ENCODE results near the gene MRPL16.
"Not testable (repeated sequence)": the region's sequence is repeated elsewhere in the genome, so short reads cannot be mapped to it uniquely, and the experiment has no call there.

MRPL16 gene

DNA sequence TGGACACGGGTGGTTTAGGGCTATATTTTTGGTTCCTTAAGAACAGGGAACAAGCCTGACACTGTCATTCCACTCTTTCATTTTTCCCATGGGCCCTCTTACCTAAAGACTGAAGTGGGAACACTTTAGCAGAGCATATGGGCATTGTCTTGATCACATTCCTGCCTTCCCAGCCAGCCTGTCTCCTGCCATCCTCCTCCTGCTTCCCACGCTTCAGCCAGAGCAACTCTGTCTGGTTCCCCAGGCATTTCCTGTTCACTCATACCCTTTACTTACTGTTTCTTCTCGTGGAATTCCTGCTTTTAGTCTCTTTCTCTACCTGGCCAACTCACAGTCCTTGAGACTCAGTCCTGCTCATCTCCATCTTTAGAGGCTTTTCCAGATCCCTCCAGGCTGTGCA is 22.8 kb downstream of the MRPL16 start:
- H3K36me3 ChIP-seq (ENCODE audit: insufficient read depth, low read length): no peaks in the 10 kb centered on the region
- ATAC-seq (ENCODE audit: insufficient read depth, low read depth): no peak
- no peak for DNase-seq
- no peak overlapping the region for H3K9ac ChIP-seq (ENCODE audit: low read depth, low read length)
- no peaks in the 10 kb centered on the region for H3K79me2 ChIP-seq (ENCODE audit: insufficient read depth, low read length)
- peaks cover 4% of the 10 kb centered on the region; the same call in 1 of the 2 replicates for H3K4me1 ChIP-seq (ENCODE audit: insufficient read depth, low read length)
- H3K4me2 ChIP-seq (ENCODE audit: insufficient read depth, low read length): no peak overlapping the region
- no peaks in the 10 kb centered on the region for H4K20me1 ChIP-seq (ENCODE audit: insufficient read depth, low read length)
- no peak for TF ChIP-seq EZH2 (IDR thresholded peaks at IDR 0.05; ENCODE audit: borderline replicate concordance, low read depth, low read length, severe bottlenecking)
- TF ChIP-seq, protein P1, sequence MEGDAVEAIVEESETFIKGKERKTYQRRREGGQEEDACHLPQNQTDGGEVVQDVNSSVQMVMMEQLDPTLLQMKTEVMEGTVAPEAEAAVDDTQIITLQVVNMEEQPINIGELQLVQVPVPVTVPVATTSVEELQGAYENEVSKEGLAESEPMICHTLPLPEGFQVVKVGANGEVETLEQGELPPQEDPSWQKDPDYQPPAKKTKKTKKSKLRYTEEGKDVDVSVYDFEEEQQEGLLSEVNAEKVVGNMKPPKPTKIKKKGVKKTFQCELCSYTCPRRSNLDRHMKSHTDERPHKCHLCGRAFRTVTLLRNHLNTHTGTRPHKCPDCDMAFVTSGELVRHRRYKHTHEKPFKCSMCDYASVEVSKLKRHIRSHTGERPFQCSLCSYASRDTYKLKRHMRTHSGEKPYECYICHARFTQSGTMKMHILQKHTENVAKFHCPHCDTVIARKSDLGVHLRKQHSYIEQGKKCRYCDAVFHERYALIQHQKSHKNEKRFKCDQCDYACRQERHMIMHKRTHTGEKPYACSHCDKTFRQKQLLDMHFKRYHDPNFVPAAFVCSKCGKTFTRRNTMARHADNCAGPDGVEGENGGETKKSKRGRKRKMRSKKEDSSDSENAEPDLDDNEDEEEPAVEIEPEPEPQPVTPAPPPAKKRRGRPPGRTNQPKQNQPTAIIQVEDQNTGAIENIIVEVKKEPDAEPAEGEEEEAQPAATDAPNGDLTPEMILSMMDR (IDR thresholded peaks at IDR 0.05; ENCODE audit: borderline replicate concordance, extremely low read depth, low read length, poor library complexity, severe bottlenecking): no peak
- H2AFZ ChIP-seq (ENCODE audit: low read depth, low read length): no peak overlapping the region
- H3K27me3 ChIP-seq (ENCODE audit: insufficient read depth, low read length, poor library complexity): no peaks in the 10 kb centered on the region
- H3K4me3 ChIP-seq (ENCODE audit: low read depth in 1 of 2, low read length in 2 of 2): no peak overlapping the region
- no peaks in the 10 kb centered on the region for H3K9me3 ChIP-seq (ENCODE audit: insufficient read depth, low read length, severe bottlenecking)
- no peak overlapping the region for H3K27ac ChIP-seq (ENCODE audit: low read length)

DNA sequence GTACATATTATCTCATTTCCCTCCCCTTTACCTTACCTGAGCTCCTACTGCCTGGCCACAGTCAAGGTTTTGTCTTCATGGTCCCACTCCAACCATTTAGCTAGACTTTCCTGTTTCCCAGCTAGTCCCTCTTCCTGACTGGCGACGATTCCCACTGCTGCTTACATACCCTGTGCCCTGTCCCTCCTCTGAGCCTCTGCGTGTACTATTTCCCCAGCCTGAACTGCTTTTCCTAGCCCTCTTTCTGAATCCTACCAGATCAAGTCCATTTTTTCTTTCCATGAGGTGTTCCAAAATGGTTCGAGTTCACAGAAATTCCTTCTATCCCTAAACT is 23.4 kb downstream of the MRPL16 start:
- DNase-seq (no peak), ATAC-seq (ENCODE audit: insufficient read depth, low read depth) (no peak)
- Histone ChIP-seq H4K20me1 (ENCODE audit: insufficient read depth, low read length) (no peaks in the 10 kb centered on the region), H3K9ac (ENCODE audit: low read depth, low read length) (no peak overlapping the region), H3K9me3 (ENCODE audit: insufficient read depth, low read length, severe bottlenecking) (no peaks in the 10 kb centered on the region), H2AFZ (ENCODE audit: low read depth, low read length) (no peak overlapping the region), H3K27ac (ENCODE audit: low read length) (no peak overlapping the region), H3K4me2 (ENCODE audit: insufficient read depth, low read length) (no peak overlapping the region), H3K36me3 (ENCODE audit: insufficient read depth, low read length) (no peaks in the 10 kb centered on the region), H3K27me3 (ENCODE audit: insufficient read depth, low read length, poor library complexity) (no peaks in the 10 kb centered on the region), H3K4me3 (ENCODE audit: low read depth in 1 of 2, low read length in 2 of 2) (no peak overlapping the region), H3K4me1 (ENCODE audit: insufficient read depth, low read length) (peaks cover 4% of the 10 kb centered on the region; the same call in 1 of the 2 replicates), H3K79me2 (ENCODE audit: insufficient read depth, low read length) (no peaks in the 10 kb centered on the region)
- TF ChIP-seq EZH2 (IDR thresholded peaks at IDR 0.05; ENCODE audit: borderline replicate concordance, low read depth, low read length, severe bottlenecking): no peak
- TF ChIP-seq, protein P1 (IDR thresholded peaks at IDR 0.05; ENCODE audit: borderline replicate concordance, extremely low read depth, low read length, poor library complexity, severe bottlenecking): no peak

DNA sequence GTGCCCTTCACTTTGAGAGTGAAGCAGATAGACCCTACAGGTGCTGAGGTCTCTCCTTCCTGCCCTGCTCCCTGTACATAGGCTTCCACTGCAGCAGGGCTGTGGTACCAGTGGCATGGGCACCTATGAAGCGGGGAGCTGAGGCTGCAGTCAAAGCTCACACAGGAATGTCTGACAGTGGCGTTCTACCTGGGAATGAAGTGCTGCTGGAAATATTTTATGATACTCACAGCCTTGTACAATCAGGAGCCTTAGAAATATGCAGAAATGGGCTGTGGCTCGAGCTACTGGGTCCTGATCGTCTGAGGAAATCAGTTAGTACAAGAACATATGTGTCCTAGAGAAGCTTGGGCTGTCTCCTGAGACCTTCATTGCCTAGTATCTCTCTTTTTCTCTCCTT is 24.8 kb downstream of the MRPL16 start:
- no peak for DNase-seq
- Histone ChIP-seq H3K27ac (ENCODE audit: low read length) (no peak overlapping the region), H3K4me1 (ENCODE audit: insufficient read depth, low read length) (peaks cover 4% of the 10 kb centered on the region; the same call in 1 of the 2 replicates), H3K4me3 (ENCODE audit: low read depth in 1 of 2, low read length in 2 of 2) (no peak overlapping the region), H3K4me2 (ENCODE audit: insufficient read depth, low read length) (no peak overlapping the region), H3K9ac (ENCODE audit: low read depth, low read length) (no peak overlapping the region), H3K79me2 (ENCODE audit: insufficient read depth, low read length) (no peaks in the 10 kb centered on the region), H3K36me3 (ENCODE audit: insufficient read depth, low read length) (no peaks in the 10 kb centered on the region), H3K27me3 (ENCODE audit: insufficient read depth, low read length, poor library complexity) (no peaks in the 10 kb centered on the region), H2AFZ (ENCODE audit: low read depth, low read length) (no peak overlapping the region), H4K20me1 (ENCODE audit: insufficient read depth, low read length) (no peaks in the 10 kb centered on the region), H3K9me3 (ENCODE audit: insufficient read depth, low read length, severe bottlenecking) (no peaks in the 10 kb centered on the region)
- TF ChIP-seq, protein P1 (IDR thresholded peaks at IDR 0.05; ENCODE audit: borderline replicate concordance, extremely low read depth, low read length, poor library complexity, severe bottlenecking): no peak
- TF ChIP-seq EZH2 (IDR thresholded peaks at IDR 0.05; ENCODE audit: borderline replicate concordance, low read depth, low read length, severe bottlenecking): no peak
- ATAC-seq (ENCODE audit: insufficient read depth, low read depth): no peak

DNA sequence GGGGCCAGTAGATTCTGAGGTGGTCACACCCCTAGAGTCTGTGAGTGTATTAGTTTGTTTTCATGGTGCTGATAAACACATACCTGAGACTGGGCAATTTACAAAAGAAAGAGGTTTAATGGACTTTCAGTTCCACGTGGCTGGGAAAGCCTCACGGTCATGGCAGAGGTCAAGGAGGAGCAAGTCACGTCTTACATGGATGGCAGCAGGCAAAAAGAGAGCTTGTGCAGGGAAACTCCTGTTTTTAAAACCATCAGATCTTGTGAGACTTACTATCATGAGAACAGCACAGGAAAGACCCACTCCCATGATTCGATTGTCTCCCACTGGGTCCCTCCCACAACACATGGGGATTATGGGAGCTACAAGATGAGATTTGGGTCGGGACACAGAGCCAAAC is 26.1 kb downstream of the MRPL16 start:
- H3K36me3 ChIP-seq (ENCODE audit: insufficient read depth, low read length); H3K4me2 ChIP-seq (ENCODE audit: insufficient read depth, low read length); H4K20me1 ChIP-seq (ENCODE audit: insufficient read depth, low read length); H3K4me3 ChIP-seq (ENCODE audit: low read depth in 1 of 2, low read length in 2 of 2); H2AFZ ChIP-seq (ENCODE audit: low read depth, low read length); DNase-seq; H3K27ac ChIP-seq (ENCODE audit: low read length); H3K9me3 ChIP-seq (ENCODE audit: insufficient read depth, low read length, severe bottlenecking); H3K79me2 ChIP-seq (ENCODE audit: insufficient read depth, low read length); H3K9ac ChIP-seq (ENCODE audit: low read depth, low read length); H3K4me1 ChIP-seq (ENCODE audit: insufficient read depth, low read length); ATAC-seq (ENCODE audit: insufficient read depth, low read depth); H3K27me3 ChIP-seq (ENCODE audit: insufficient read depth, low read length, poor library complexity): not testable (repeated sequence)

All from DND-41 (cell line).